Measurements from ENCODE around the gene ARL4C. TPM values are rescaled to one million over a fixed set of nuclear protein-coding genes. Genes with fewer than 3 reads are reported as not detected.

Gene ARL4C
- total RNA-seq, 4 donors from 2014 or later: 6.4 to 24.6 (median 17.0) TPM

- no peak for TF ChIP-seq CTCF (IDR thresholded peaks at IDR 0.05; ENCODE audit: low read depth)
Observed at GRCh38 chr2:234450431-234451124, 46.3 kb downstream of the ARL4C start.

DNA sequence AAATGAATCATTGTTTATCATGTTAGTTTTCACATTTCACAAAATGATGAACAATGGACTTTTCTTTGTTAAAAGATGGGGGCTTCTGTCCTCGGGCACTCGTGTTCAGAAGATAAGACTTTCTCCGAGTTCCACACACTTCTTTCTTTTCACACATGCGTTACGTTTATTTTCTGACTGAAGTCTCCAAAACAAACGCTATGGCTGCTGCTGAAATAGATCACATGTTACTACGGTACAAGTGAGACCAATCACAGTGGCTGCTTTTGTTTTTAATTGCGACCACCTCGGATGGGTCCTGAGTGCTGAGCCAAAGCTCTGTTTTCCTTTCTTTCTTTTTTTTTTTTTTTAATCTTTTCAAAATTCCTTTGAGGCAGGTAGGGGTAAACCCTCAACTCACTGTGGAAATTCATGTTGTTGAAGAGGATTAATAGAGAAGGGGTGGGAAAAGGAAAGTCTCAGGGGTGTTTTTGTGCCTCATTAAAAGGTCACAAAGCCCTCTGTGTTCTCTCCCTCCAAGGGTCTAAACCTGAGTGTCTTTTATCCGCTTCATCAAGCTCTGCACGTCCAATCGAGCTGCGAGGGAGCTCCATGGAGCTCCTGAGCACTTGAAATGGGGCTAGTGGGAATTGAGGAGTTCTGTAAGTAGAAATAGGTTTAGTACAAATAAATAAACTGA, 48.2 kb downstream of the ARL4C start:
- TF ChIP-seq CTCF (IDR thresholded peaks at IDR 0.05; ENCODE audit: low read depth): no peak

DNA sequence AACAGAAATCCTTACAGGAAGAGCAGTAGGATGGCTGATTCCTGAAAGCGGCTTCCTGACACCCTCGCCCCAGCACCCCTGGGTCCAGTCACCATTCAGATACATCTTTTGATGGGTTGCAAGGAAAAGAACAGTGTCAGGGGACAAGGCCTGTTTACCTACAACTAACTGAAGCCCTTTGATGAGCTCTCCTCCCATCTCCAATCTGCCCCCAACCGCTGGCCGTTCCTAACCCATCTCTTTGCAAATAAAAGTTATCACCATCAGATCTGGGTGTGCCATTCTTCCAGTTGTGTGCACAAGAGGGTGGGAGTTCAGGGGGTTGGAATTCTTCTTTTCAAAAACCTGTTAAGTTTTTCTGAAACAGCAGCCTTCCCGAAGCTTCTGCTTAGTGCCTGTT, 48.9 kb downstream of the ARL4C start:
- TF ChIP-seq CTCF (IDR thresholded peaks at IDR 0.05; ENCODE audit: low read depth): no peak

DNA sequence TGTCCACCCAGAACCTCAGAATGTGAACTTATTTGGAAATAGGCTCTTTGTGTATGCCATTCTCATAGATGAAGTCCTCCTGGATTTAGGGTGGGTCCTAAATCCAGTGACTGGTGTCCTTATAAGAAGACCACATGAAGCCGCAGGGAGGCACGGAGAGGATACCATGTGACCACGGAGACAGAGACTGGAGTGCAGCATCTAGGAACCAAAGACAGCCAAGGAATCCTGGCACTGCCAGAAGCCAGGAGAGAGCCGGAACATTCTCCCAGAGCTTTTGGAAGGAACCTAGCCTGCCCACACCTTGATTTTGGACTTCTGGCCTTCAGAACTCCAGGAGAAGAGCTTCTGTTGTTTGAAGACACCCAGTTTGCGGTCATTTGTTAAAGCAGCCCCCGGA, 49.7 kb downstream of the ARL4C start:
- no peak for TF ChIP-seq CTCF (IDR thresholded peaks at IDR 0.05; ENCODE audit: low read depth)

GRCh38 chr2:234446404-234447076, 50.3 kb downstream of the ARL4C start:
- no peak for TF ChIP-seq CTCF (IDR thresholded peaks at IDR 0.05; ENCODE audit: low read depth)

GRCh38 chr2:234444893-234445292, 52.0 kb downstream of the ARL4C start:
- TF ChIP-seq CTCF (IDR thresholded peaks at IDR 0.05; ENCODE audit: low read depth): no peak

DNA sequence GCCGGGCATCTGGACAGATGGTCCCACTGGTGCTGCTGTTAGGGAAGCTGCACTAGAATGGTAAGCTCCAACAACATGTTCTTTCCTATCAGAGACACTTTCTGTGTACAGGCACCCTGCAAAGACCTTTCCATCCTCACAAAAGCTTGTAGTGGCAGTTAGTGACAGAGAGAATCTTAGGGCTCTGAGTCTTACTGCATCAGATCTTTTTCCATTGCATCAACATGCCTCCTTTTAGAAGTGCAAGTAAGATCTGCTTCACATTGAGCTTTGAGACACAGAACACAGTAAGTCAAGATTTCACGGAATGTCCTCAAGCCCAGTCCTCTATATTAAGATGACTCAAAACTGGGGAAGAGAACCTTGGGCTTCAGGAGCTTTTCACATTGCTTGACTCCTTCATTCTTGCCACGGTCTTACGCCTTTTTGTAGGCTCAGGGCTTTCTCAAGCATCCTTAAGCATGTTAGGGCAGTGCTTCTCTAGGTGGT, 52.6 kb downstream of the ARL4C start:
- no peak for TF ChIP-seq CTCF (IDR thresholded peaks at IDR 0.05; ENCODE audit: low read depth)
